Neuronal stem cell (in vitro differentiated cells): ENCODE measurements around the gene DHX58.

ENCODE experiments used
- DNase-seq: peaks from one replicate; pipeline ENCODE4 v3.0.0-alpha.2; 2013; ENCODE audit warnings: low spot score
- H2AFZ ChIP-seq: one replicate; pipeline ENCODE4 v1.6.1; 2013; ENCODE audit warnings: mild to moderate bottlenecking, low read length, inconsistent platforms
- H2AK5ac ChIP-seq: 2 replicates; pipeline ENCODE4 v1.6.1; 2013; ENCODE audit warnings: low read depth, mild to moderate bottlenecking, inconsistent platforms, low read length, moderate library complexity, mixed read lengths
- H2BK120ac ChIP-seq: 2 replicates; pipeline ENCODE4 v1.6.1; 2013; ENCODE audit warnings: low read depth, mild to moderate bottlenecking, inconsistent platforms, low read length, moderate library complexity, mixed read lengths
- H2BK12ac ChIP-seq: one replicate; pipeline ENCODE4 v1.6.1; 2013; ENCODE audit warnings: low read length, inconsistent platforms
- H2BK15ac ChIP-seq: 2 replicates; pipeline ENCODE4 v1.6.1; 2013; ENCODE audit warnings: mild to moderate bottlenecking, low read length, inconsistent platforms, mixed read lengths
- H2BK5ac ChIP-seq: one replicate; pipeline ENCODE4 v1.6.1; 2013; ENCODE audit warnings: inconsistent platforms, mild to moderate bottlenecking, low read length, moderate library complexity
- H3K14ac ChIP-seq: one replicate; pipeline ENCODE4 v1.6.1; 2013; ENCODE audit warnings: low read length, inconsistent platforms
- H3K18ac ChIP-seq: 2 replicates; pipeline ENCODE4 v1.6.1; 2013; ENCODE audit warnings: low read length, inconsistent platforms
- H3K23ac ChIP-seq: 2 replicates; pipeline ENCODE4 v1.6.1; 2013; ENCODE audit warnings: low read depth, mild to moderate bottlenecking, mixed read lengths, low read length, inconsistent platforms; ENCODE audit not compliant: poor library complexity
- H3K27ac ChIP-seq: replicated peaks from 3 replicates; pipeline ENCODE4 v1.5.1; 2013; ENCODE audit warnings: low read length, inconsistent platforms
- H3K27me3 ChIP-seq, 3 experiments: 2 replicates each; pipeline ENCODE4 v1.6.1; 2013; ENCODE audit warnings: low read length in 3 of 3, mild to moderate bottlenecking in 2 of 3, inconsistent platforms in 1 of 3, low read depth in 1 of 3, mixed read lengths in 1 of 3, moderate library complexity in 1 of 3; ENCODE audit not compliant: control insufficient read depth in 3 of 3, insufficient read depth in 3 of 3
- H3K36me3 ChIP-seq, 2 donors: replicated peaks in 1 of 2; 2 replicates each; pipeline ENCODE4 v1.6.1; 2013; ENCODE audit warnings: low read length in 2 of 2; ENCODE audit not compliant: control insufficient read depth in 2 of 2, insufficient read depth in 2 of 2
- H3K4ac ChIP-seq: 2 replicates; pipeline ENCODE4 v1.6.1; 2013; ENCODE audit warnings: inconsistent platforms, mild to moderate bottlenecking, low read length, moderate library complexity
- H3K4me1 ChIP-seq, 2 donors: 1 replicate in 1 of 2; 2 replicates in 1 of 2; pipeline ENCODE4 v1.6.1; 2013; ENCODE audit warnings: low read length in 2 of 2, low read depth in 1 of 2; ENCODE audit not compliant: control insufficient read depth in 2 of 2, insufficient read depth in 1 of 2
- H3K4me2 ChIP-seq: one replicate; pipeline ENCODE4 v1.6.1; 2013; ENCODE audit warnings: mild to moderate bottlenecking, low read length, inconsistent platforms; ENCODE audit not compliant: insufficient read depth, poor library complexity, severe bottlenecking
- H3K4me3 ChIP-seq, 2 donors: 2 replicates each; pipeline ENCODE4 v1.5.1; 2013; ENCODE audit warnings: low read length in 2 of 2, mild to moderate bottlenecking in 2 of 2, inconsistent platforms in 1 of 2, moderate library complexity in 1 of 2
- H3K79me1 ChIP-seq: one replicate; pipeline ENCODE4 v1.6.1; 2013; ENCODE audit warnings: low read depth, mild to moderate bottlenecking, inconsistent platforms, low read length, moderate library complexity
- H3K9ac ChIP-seq: one replicate; pipeline ENCODE4 v1.6.1; 2013; ENCODE audit warnings: mild to moderate bottlenecking, low read depth, low read length, inconsistent platforms; ENCODE audit not compliant: poor library complexity
- H3K9me3 ChIP-seq, 2 donors: replicated peaks in 1 of 2; 2 replicates each; pipeline versions ENCODE3 to v1.6.1; 2013; ENCODE audit warnings: low read length in 2 of 2, mild to moderate bottlenecking in 2 of 2, inconsistent platforms in 1 of 2, low read depth in 1 of 2, mixed read lengths in 1 of 2, moderate library complexity in 1 of 2; ENCODE audit not compliant: control insufficient read depth in 2 of 2, insufficient read depth in 1 of 2
- H4K8ac ChIP-seq: one replicate; pipeline ENCODE4 v1.6.1; 2013; ENCODE audit warnings: low read depth, mild to moderate bottlenecking, inconsistent platforms, low read length, moderate library complexity
- H4K91ac ChIP-seq: one replicate; pipeline ENCODE4 v1.6.1; 2013; ENCODE audit warnings: low read length, low read depth, mild to moderate bottlenecking, inconsistent platforms; ENCODE audit not compliant: poor library complexity
- WGBS, 2 donors: extraction: QIAGEN DNeasy Blood & Tissue Kit; methylation state at CpG; one replicate each; pipeline ENCODE4 v1.1.7; 2013; ENCODE audit warnings: missing lambda C conversion rate in 2 of 2, mixed read lengths in 1 of 2; ENCODE audit not compliant: insufficient read length in 2 of 2, insufficient replicate concordance in 1 of 2; ENCODE audit errors: extremely low coverage in 2 of 2; 5-methylcytosine and 5-hydroxymethylcytosine counted together

DHX58 gene

GRCh38 chr17:42127414-42127813 is 14.9 kb upstream of the DHX58 start:
- no peak overlapping the region for H2AK5ac ChIP-seq
- DNase-seq, result no peak
- no peak overlapping the region for H3K18ac ChIP-seq
- H3K4me2 ChIP-seq, result no peak overlapping the region
- no peaks in the 10 kb centered on the region for H3K79me1 ChIP-seq
- H3K27ac ChIP-seq, result no peak overlapping the region
- peaks cover 0 to 3% of the 10 kb centered on the region in 2 donors for H3K9me3 ChIP-seq
- no peak overlapping the region for H2BK15ac ChIP-seq
- no peak overlapping the region for H2BK120ac ChIP-seq
- H3K4me1 ChIP-seq, result peaks cover 0 to 6% of the 10 kb centered on the region in 2 donors
- peaks cover 32 to 79% of the 10 kb centered on the region in 2 donors for H3K36me3 ChIP-seq
- H3K23ac ChIP-seq, result no peak overlapping the region
- no peak overlapping the region for H2BK5ac ChIP-seq
- no peak overlapping the region for H3K14ac ChIP-seq
- H3K9ac ChIP-seq, result no peak overlapping the region
- no peak overlapping the region for H3K4me3 ChIP-seq
- no peak overlapping the region for H2AFZ ChIP-seq
- no peak overlapping the region for H4K8ac ChIP-seq
- no peaks in the 10 kb centered on the region for H3K27me3 ChIP-seq
- no CpG with 5 or more reads among the region's 6 CpGs for WGBS, 2 donors
- no peak overlapping the region for H3K4ac ChIP-seq
- H2BK12ac ChIP-seq, result no peak overlapping the region
- no peak overlapping the region for H4K91ac ChIP-seq

- Histone ChIP-seq H3K9ac (no peak overlapping the region), H3K27me3 (no peaks in the 10 kb centered on the region), H2AFZ (no peak overlapping the region), H3K23ac (no peak overlapping the region), H3K18ac (no peak overlapping the region), H3K27ac (no peak overlapping the region), H3K4ac (no peak overlapping the region), H3K79me1 (no peaks in the 10 kb centered on the region), H2BK120ac (no peak overlapping the region), H2BK15ac (no peak overlapping the region), H3K4me3 (no peak overlapping the region), H4K91ac (no peak overlapping the region), H3K14ac (no peak overlapping the region), H3K4me1 (peaks cover 0 to 10% of the 10 kb centered on the region in 2 donors), H3K36me3 (peaks cover 32 to 75% of the 10 kb centered on the region in 2 donors), H4K8ac (no peak overlapping the region), H3K4me2 (no peak overlapping the region), H2BK5ac (no peak overlapping the region), H3K9me3 (peaks cover 0 to 3% of the 10 kb centered on the region in 2 donors), H2BK12ac (no peak overlapping the region), H2AK5ac (no peak overlapping the region)
- no peak for DNase-seq
- WGBS, 2 donors, result no CpG with 5 or more reads among the region's 3 CpGs
Measured at GRCh38 chr17:42126836-42127235, 14.3 kb upstream of the DHX58 start.

DNA sequence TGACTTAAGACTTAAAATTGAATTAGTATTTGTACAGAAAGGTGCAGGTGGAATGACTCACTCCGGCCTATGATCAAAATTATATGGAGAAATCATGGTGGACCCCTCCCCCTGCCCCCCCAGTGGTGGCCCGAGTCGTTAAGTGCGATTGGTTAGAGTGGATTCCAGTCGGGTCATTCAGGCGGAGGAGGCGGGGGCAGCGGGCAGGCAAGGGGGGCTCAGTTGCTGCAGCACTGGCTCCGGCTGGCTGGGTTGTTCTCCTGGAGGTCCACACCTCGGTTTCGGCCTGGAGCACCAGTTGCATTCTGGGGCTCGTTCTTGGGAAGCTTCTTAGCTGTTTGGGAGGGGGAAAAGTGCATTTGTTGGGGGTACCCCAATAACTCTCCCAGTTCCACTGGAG is 13.1 kb upstream of the DHX58 start:
- no peak for DNase-seq
- Histone ChIP-seq H2BK15ac (no peak overlapping the region), H3K4me1 (peaks cover 5 to 11% of the 10 kb centered on the region in 2 donors), H3K4me3 (no peak overlapping the region), H2AK5ac (no peak overlapping the region), H3K4ac (no peak overlapping the region), H4K8ac (no peak overlapping the region), H3K18ac (no peak overlapping the region), H3K27me3 (no peaks in the 10 kb centered on the region), H3K9ac (no peak overlapping the region), H4K91ac (no peak overlapping the region), H2AFZ (no peak overlapping the region), H3K79me1 (no peaks in the 10 kb centered on the region), H3K9me3 (peaks cover 0 to 3% of the 10 kb centered on the region in 2 donors), H3K36me3 (peaks cover 32 to 69% of the 10 kb centered on the region in 2 donors), H3K27ac (no peak overlapping the region), H2BK12ac (no peak overlapping the region), H2BK120ac (no peak overlapping the region), H3K23ac (no peak overlapping the region), H2BK5ac (no peak overlapping the region), H3K4me2 (no peak overlapping the region), H3K14ac (no peak overlapping the region)
- WGBS, 2 donors, result no CpG with 5 or more reads among the region's 12 CpGs

- Histone ChIP-seq H3K9me3 (peaks cover 0 to 3% of the 10 kb centered on the region in 2 donors), H3K79me1 (no peaks in the 10 kb centered on the region), H3K23ac (no peak overlapping the region), H3K9ac (no peak overlapping the region), H4K8ac (no peak overlapping the region), H2BK15ac (peak overlapping the region; percentile 58), H4K91ac (no peak overlapping the region), H2BK120ac (no peak overlapping the region), H3K36me3 (peaks cover 24 to 63% of the 10 kb centered on the region in 2 donors), H3K27me3 (no peaks in the 10 kb centered on the region), H3K27ac (no peak overlapping the region), H2AK5ac (no peak overlapping the region), H3K4me3 (no peak overlapping the region), H2BK5ac (no peak overlapping the region), H3K4me1 (peaks cover 6 to 12% of the 10 kb centered on the region in 2 donors), H3K14ac (no peak overlapping the region), H3K4me2 (no peak overlapping the region), H2AFZ (no peak overlapping the region), H2BK12ac (no peak overlapping the region), H3K18ac (no peak overlapping the region), H3K4ac (no peak overlapping the region)
- WGBS, 2 donors, result no CpG with 5 or more reads among the region's 3 CpGs
- no peak for DNase-seq
Measured at GRCh38 chr17:42124256-42124655, 11.7 kb upstream of the DHX58 start.
